Thyroid gland (tissue), 4 donors: ENCODE results near the gene CAPZA1.

Experiments
- POLR2A ChIP-seq, 2 donors: fragments of 450-650 bp; IDR thresholded peaks; one replicate each; pipeline ENCODE4 v1.6.1; 2017; ENCODE audit warnings: antibody characterized with exemption in 2 of 2, mild to moderate bottlenecking in 2 of 2, moderate library complexity in 1 of 2
- TF ChIP-seq, protein P1 (sequence below), 6 experiments: fragments of 200-600 bp in 3 of 6; fragments of 450-650 bp in 3 of 6; sonication (generic) in 3 of 6; IDR thresholded peaks; one replicate each; pipeline ENCODE4 v1.5.1; 2016 to 2019; ENCODE audit warnings: antibody characterized with exemption in 6 of 6, mild to moderate bottlenecking in 2 of 6, inconsistent platforms in 1 of 6, moderate library complexity in 1 of 6

DNA sequence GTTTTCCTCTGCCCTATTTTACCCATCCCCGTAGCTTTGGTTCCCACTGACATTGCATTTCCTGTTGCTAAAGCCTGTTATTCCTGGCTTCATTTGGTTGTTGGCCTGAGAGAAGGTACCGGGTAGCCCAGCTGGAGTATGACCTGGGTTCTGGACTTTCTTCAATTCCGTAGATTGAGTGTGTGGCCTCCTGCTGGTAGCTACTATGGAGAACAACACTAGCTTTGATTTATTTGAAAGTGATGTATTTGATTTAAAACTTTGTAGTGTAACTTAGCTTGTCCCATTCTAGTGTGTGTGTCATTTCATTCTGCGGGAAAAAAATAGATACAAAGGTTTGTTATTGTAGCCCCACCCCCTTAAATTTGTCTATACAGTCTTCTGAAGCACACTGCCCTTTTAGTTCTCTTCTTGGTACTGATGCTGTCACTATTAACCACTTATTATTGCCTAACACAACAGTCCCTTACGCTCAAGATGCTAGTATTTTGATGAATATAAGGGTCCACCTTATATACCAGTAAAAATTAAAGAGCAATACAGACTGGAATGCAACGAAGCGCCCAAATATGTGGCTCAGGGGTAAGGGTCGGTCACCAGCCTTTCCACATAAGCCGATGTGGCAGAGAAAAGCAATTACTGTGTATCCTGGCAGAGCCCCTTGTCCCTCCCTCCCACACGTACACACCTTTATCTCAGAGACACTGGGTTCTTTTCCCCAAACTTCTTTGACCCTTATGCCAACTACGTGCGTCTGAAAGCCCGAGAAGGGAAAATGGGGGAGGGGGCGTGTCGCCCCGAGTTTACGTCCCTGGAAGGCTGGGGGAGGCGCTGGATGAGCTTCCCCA lies 54.2 kb downstream of the CAPZA1 start:
- TF ChIP-seq, protein P1, sequence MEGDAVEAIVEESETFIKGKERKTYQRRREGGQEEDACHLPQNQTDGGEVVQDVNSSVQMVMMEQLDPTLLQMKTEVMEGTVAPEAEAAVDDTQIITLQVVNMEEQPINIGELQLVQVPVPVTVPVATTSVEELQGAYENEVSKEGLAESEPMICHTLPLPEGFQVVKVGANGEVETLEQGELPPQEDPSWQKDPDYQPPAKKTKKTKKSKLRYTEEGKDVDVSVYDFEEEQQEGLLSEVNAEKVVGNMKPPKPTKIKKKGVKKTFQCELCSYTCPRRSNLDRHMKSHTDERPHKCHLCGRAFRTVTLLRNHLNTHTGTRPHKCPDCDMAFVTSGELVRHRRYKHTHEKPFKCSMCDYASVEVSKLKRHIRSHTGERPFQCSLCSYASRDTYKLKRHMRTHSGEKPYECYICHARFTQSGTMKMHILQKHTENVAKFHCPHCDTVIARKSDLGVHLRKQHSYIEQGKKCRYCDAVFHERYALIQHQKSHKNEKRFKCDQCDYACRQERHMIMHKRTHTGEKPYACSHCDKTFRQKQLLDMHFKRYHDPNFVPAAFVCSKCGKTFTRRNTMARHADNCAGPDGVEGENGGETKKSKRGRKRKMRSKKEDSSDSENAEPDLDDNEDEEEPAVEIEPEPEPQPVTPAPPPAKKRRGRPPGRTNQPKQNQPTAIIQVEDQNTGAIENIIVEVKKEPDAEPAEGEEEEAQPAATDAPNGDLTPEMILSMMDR (IDR thresholded peaks at IDR 0.05): peak in 4 of 6 experiments; percentile 28 to 48 (median 43)
- no peak for TF ChIP-seq POLR2A (IDR thresholded peaks at IDR 0.05)
